Measurements from ENCODE around the gene SLAIN1. TPM values are rescaled to one million over a fixed set of nuclear protein-coding genes. Genes with fewer than 3 reads are reported as not detected.

Gene SLAIN1
- total and polyA plus RNA-seq, 8 donors = 4.8 to 13.7 (median 9.0) TPM

DNA sequence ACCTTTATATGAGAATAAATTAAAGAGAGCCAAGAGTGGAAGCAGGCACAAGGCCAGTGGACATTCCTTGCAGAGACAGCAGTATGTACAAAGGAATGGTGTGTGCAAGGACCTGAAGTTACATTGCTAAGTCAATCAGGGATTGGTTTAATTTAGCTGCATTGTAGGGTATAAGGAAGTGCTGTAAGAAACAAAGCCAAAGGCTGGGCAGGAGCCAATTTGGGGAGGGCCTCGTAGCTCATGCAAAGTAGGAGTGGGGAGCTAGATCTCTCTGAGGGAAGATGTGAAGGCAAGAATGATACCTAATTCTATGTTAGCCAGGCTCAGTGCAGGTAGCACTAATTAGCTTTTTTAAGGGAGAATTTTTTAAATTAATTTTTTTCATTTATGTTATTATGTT, 76.7 kb downstream of the SLAIN1 start:
- DNase-seq (no peak), ATAC-seq (no peak), FAIRE-seq (no peak)
- TF ChIP-seq, protein P1, sequence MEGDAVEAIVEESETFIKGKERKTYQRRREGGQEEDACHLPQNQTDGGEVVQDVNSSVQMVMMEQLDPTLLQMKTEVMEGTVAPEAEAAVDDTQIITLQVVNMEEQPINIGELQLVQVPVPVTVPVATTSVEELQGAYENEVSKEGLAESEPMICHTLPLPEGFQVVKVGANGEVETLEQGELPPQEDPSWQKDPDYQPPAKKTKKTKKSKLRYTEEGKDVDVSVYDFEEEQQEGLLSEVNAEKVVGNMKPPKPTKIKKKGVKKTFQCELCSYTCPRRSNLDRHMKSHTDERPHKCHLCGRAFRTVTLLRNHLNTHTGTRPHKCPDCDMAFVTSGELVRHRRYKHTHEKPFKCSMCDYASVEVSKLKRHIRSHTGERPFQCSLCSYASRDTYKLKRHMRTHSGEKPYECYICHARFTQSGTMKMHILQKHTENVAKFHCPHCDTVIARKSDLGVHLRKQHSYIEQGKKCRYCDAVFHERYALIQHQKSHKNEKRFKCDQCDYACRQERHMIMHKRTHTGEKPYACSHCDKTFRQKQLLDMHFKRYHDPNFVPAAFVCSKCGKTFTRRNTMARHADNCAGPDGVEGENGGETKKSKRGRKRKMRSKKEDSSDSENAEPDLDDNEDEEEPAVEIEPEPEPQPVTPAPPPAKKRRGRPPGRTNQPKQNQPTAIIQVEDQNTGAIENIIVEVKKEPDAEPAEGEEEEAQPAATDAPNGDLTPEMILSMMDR (IDR thresholded peaks at IDR 0.05) = no peak
- H3K27ac ChIP-seq = no peak overlapping the region
- H3K9me3 ChIP-seq = no peaks in the 10 kb centered on the region
- H3K36me3 ChIP-seq = no peaks in the 10 kb centered on the region
- H3K27me3 ChIP-seq = no peaks in the 10 kb centered on the region
- H3K4me1 ChIP-seq = peaks cover 0 to under 1% (median 0%) of the 10 kb centered on the region in 3 donors
- intact Hi-C loops (cut with DNase I) = loop anchor here in 1 of 3 donors (10.0 kb wide), 1 partner anchor 341 kb away; no protein-coding TSS in a partner anchor
- H3K4me3 ChIP-seq = no peak overlapping the region
- WGBS, 2 donors = 56 to 61% methylated on average over 1 of the region's 1 CpG

DNA sequence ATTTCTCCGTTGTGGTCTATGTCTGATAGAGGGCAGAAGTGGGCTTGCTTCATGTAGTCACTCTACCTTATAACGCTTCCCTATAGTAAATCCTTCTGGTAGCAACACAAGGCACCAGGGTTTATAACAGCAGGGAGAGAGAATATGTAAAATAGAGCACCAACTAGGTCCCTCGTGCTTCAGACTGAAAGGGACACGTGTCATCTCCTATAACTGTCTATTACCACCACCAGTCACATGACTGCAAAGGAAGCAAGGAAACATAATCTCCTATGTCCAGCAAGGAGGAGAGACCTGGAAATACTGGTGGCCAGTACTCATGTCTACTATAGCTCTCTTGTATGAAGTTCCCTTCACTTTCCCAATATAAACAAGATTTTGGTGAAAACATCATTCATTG, 79.2 kb downstream of the SLAIN1 start:
- TF ChIP-seq, protein P1 (IDR thresholded peaks at IDR 0.05) = no peak
- Histone ChIP-seq H3K27ac (no peak overlapping the region), H3K9me3 (no peaks in the 10 kb centered on the region), H3K4me1 (peaks cover 0 to 8% (median 0%) of the 10 kb centered on the region in 3 donors), H3K27me3 (no peaks in the 10 kb centered on the region), H3K4me3 (no peak overlapping the region), H3K36me3 (no peaks in the 10 kb centered on the region)
- FAIRE-seq = no peak
- no peak for DNase-seq
- WGBS, 2 donors = 40% methylated on average over 4 of the region's 4 CpGs
- no peak for ATAC-seq
- intact Hi-C loops (cut with DNase I) = loop anchor here in 1 of 3 donors (10.0 kb wide), 1 partner anchor 338 kb away; no protein-coding TSS in a partner anchor

DNA sequence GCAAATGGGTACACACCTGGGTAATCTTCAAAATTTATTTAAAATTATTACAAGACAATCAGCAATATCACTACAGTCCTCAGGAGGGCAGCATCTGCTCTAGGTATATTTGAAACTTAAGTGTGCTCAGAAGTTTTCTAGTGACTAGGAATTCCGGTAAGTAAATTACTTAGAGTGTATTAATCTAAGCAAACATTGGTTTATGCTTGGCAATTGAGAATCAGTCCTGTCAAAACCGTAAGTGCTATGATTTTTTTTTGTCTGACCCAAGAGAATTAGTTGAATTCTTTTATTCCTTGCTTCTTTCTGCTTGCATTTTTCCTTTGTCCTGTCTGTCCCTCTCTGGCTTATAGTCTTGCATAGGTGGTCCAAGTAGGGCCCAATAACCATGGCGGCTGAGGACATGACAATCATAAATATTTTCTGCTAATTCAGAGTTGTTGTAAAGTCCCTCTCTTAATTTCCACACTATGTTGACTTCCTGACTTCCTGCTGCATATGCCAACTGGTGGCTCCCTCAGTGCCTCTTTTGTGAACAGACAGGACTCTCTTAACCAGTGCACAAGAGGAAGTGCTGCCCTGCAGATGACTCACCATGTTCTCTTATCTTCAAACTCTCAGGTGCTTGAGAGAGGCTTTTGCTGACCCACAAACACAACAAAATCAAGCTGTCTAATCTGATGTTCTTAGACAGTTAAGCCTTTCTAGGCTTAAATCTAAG, 82.2 kb downstream of the SLAIN1 start:
- FAIRE-seq = no peak
- H3K27me3 ChIP-seq = no peaks in the 10 kb centered on the region
- peak overlapping the region in 1 of 4 donors; percentile 39 for H3K27ac ChIP-seq
- no peaks in the 10 kb centered on the region for H3K9me3 ChIP-seq
- no peaks in the 10 kb centered on the region for H3K36me3 ChIP-seq
- intact Hi-C loops (cut with DNase I) = loop anchor here in 1 of 3 donors (10.0 kb wide), 1 partner anchor 335 kb away; no protein-coding TSS in a partner anchor
- peak; percentile 82 to 94 (median 90) for ATAC-seq
- no peak overlapping the region for H3K4me3 ChIP-seq
- TF ChIP-seq, protein P1 (IDR thresholded peaks at IDR 0.05) = peak; percentile 14 to 38 (median 30)
- WGBS, 2 donors = 13 to 21% methylated on average over 3 of the region's 3 CpGs
- peaks cover 0 to 8% (median 0%) of the 10 kb centered on the region in 3 donors for H3K4me1 ChIP-seq
- DNase-seq = peak in 2 of 6 donors; percentile 24 to 31

DNA sequence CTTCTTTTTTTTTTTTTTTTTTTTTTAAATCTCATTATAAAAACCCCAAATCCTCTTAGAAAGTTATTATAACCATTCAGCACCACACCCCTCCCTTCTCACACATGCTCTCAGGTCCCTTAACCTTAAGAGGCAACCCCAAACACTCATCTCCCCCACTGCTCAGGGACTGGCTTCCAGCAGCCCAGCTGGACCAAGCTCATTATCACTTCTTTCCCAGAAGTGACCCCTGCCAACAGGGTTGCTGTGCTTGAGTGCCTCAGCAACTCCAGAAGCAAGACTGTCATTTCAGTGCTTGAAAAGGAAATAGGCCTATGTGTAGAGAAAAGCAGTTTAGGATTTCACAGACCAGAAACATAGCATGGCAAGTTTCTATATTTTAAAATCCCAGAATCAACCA, 84.3 kb downstream of the SLAIN1 start:
- intact Hi-C loops (cut with DNase I) = no loop called here
- FAIRE-seq (no peak), DNase-seq (no peak), ATAC-seq (no peak)
- TF ChIP-seq, protein P1 (IDR thresholded peaks at IDR 0.05) = no peak
- H3K4me3 ChIP-seq = no peak overlapping the region
- no peaks in the 10 kb centered on the region for H3K27me3 ChIP-seq
- H3K36me3 ChIP-seq = no peaks in the 10 kb centered on the region
- no peaks in the 10 kb centered on the region for H3K9me3 ChIP-seq
- H3K27ac ChIP-seq = no peak overlapping the region
- H3K4me1 ChIP-seq = peaks cover 0 to 8% (median 0%) of the 10 kb centered on the region in 3 donors

DNA sequence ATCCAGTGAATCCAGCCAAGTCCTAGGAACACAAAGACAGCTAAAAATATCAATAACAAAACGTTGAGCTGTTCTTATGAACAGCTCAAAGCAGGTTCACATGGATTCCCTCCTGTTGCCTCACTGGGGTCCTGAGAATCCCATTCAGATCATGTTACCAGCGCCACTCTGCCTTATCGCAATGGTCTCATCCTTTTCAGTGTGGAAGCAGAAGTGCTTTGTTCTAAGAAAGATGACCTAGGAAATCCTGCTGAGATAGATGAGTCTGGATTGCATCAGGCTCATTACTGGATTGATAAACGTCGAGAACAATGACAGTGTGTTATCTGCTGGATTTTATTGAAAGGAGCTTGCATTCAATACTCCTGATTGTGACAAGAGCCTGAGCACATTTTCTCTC, 87.0 kb downstream of the SLAIN1 start:
- Histone ChIP-seq H3K9me3 (no peaks in the 10 kb centered on the region), H3K4me1 (peaks cover 0 to 4% (median 0%) of the 10 kb centered on the region in 3 donors), H3K4me3 (no peak overlapping the region), H3K27ac (no peak overlapping the region), H3K27me3 (no peaks in the 10 kb centered on the region), H3K36me3 (no peaks in the 10 kb centered on the region)
- DNase-seq (no peak), FAIRE-seq (no peak), ATAC-seq (no peak)
- 55 to 61% methylated on average over 5 of the region's 5 CpGs for WGBS, 2 donors
- TF ChIP-seq, protein P1 (IDR thresholded peaks at IDR 0.05) = no peak
- intact Hi-C loops (cut with DNase I) = no loop called here
